ENCODE measurements around the gene JAKMIP3. TPM values are rescaled to one million over a fixed set of nuclear protein-coding genes. Genes with fewer than 3 reads are reported as not detected.

The JAKMIP3 gene
- total and polyA plus RNA-seq, 4 donors, result 1.4 to 7.2 (median 5.3) TPM

DNA sequence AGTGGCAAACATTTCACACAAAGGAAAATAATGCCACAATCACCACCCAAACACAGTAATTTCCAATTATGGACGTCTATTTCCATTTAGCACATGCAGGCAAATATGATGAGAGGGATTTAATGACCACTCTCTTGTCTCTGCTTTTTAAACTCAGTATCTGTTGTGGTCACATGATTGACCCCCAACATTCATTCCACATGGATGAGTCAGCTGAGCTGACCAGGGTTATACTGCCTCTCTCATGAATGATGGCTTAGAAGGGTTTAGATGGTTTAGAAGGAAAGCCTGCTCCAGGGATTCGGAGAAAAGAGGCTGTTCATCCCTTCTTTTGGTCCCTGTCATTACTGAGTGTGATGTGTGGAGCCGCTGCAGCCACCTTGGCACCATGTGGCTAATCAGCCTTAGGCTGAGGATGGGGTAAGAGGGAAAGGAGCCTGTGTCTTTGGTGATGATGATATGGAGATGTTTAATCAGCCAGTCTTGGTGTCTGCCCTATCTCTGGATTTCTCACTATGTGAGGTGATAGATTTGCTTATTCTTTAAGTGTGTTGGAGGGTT lies 38.2 kb upstream of the JAKMIP3 start:
- WGBS (ENCODE audit: insufficient coverage), result 95% methylated on average over 2 of the region's 3 CpGs
- Histone ChIP-seq H3K4me3 (ENCODE audit: low read depth, low read length) (no peak overlapping the region), H3K27me3 (ENCODE audit: control insufficient read depth, insufficient read depth, low read length) (peaks cover 11% of the 10 kb centered on the region)

DNA sequence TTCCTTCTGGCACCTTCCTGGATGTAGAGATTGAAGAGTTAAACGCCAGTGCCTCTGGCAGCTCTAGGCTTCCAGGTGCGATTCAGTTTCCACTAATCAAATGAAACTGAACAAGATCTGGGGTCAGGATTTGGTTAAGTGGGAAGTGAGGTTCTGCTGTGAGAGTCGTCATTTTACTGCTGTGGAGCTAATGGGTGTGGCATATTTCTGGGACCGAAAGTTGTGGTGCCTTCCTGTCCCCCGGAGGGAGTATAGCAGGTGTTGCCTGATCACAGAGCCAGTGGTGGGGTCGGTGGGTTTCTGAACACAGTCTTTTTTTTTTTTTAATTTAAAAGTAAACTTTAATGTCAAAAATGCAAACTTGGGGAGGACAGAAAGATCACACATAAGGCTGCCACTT lies 37.0 kb upstream of the JAKMIP3 start:
- Histone ChIP-seq H3K27ac (ENCODE audit: low read depth, low read length) (no peak overlapping the region), H3K4me1 (ENCODE audit: control insufficient read depth, insufficient read depth, low read length) (peaks cover 1% of the 10 kb centered on the region), H3K9me3 (ENCODE audit: control insufficient read depth, insufficient read depth, low read length) (no peaks in the 10 kb centered on the region), H3K4me3 (ENCODE audit: low read depth, low read length) (no peak overlapping the region), H3K27me3 (ENCODE audit: control insufficient read depth, insufficient read depth, low read length) (peaks cover 5% of the 10 kb centered on the region), H3K36me3 (ENCODE audit: control insufficient read depth, insufficient read depth, low read length) (no peaks in the 10 kb centered on the region)
- no peak for DNase-seq (ENCODE audit: low read depth in 4 of 6, low spot score in 6 of 6)
- 76% methylated on average over 4 of the region's 6 CpGs for WGBS (ENCODE audit: insufficient coverage)

More for the DNA sequence above, 38.2 kb upstream of the JAKMIP3 start:
- H3K9me3 ChIP-seq (ENCODE audit: control insufficient read depth, insufficient read depth, low read length), result no peaks in the 10 kb centered on the region
- H3K4me1 ChIP-seq (ENCODE audit: control insufficient read depth, insufficient read depth, low read length), result peaks cover 11% of the 10 kb centered on the region
- no peak for DNase-seq (ENCODE audit: low read depth in 4 of 6, low spot score in 6 of 6)
- no peaks in the 10 kb centered on the region for H3K36me3 ChIP-seq (ENCODE audit: control insufficient read depth, insufficient read depth, low read length)
- no peak overlapping the region for H3K27ac ChIP-seq (ENCODE audit: low read depth, low read length)

DNA sequence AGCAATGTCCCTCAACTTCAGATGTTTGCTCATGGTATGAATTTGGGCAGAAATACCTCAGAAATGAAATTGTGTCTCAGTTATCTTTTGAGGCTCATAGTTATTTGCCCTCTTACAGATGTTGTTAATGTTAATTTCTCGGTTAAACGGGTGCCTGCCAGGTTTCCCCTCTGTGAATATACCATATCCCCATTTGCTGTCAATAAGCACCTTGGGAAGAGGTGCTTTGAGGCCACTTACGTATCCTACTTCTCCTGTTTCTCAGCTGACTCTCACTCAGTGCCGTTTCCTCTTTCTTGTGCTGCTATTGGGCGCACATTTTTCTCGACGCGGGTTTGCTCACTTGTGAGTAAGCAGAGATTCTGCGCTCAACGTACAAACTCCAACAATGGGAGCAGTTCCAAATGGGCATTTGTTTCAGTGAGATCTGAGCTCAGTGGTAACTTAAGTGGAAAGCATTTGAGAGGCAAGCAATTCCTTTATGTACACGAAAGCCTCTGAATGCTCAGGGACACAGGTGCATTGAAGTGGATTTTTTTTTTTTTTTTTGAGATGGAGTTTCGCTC lies 34.8 kb upstream of the JAKMIP3 start:
- Histone ChIP-seq H3K4me3 (ENCODE audit: low read depth, low read length) (no peak overlapping the region), H3K36me3 (ENCODE audit: control insufficient read depth, insufficient read depth, low read length) (no peaks in the 10 kb centered on the region), H3K4me1 (ENCODE audit: control insufficient read depth, insufficient read depth, low read length) (peaks cover 8% of the 10 kb centered on the region), H3K27me3 (ENCODE audit: control insufficient read depth, insufficient read depth, low read length) (peaks cover 4% of the 10 kb centered on the region), H3K9me3 (ENCODE audit: control insufficient read depth, insufficient read depth, low read length) (no peaks in the 10 kb centered on the region), H3K27ac (ENCODE audit: low read depth, low read length) (no peak overlapping the region)
- 75% methylated on average over 10 of the region's 12 CpGs for WGBS (ENCODE audit: insufficient coverage)
- DNase-seq (ENCODE audit: low read depth in 4 of 6, low spot score in 6 of 6), result peak in 2 of 6 donors; percentile 27 to 58

DNA sequence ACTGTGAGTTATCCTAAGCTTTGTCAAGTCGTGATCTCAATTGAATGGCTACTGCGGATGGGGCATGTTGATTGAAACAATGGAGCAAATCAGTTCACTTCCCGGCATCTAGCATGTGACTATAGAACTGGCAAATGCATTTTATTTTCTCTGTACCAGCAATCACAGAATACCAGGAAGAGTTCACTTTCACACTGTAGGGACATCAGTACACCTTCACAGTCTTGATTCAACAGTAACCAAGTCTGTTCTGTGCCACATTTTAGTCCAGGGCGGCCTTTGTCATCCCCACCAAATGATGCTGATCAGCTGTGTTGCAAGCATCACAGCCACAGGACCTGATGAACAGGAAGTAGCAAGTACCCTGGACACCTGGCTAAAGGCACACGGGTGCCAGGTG lies 32.1 kb upstream of the JAKMIP3 start:
- H3K27ac ChIP-seq (ENCODE audit: low read depth, low read length), result no peak overlapping the region
- 90% methylated on average over 5 of the region's 5 CpGs for WGBS (ENCODE audit: insufficient coverage)
- H3K9me3 ChIP-seq (ENCODE audit: control insufficient read depth, insufficient read depth, low read length), result no peaks in the 10 kb centered on the region
- H3K36me3 ChIP-seq (ENCODE audit: control insufficient read depth, insufficient read depth, low read length), result peaks cover under 1% of the 10 kb centered on the region
- peaks cover 18% of the 10 kb centered on the region for H3K27me3 ChIP-seq (ENCODE audit: control insufficient read depth, insufficient read depth, low read length)
- no peak for DNase-seq (ENCODE audit: low read depth in 4 of 6, low spot score in 6 of 6)
- H3K4me3 ChIP-seq (ENCODE audit: low read depth, low read length), result no peak overlapping the region
- H3K4me1 ChIP-seq (ENCODE audit: control insufficient read depth, insufficient read depth, low read length), result peaks cover 22% of the 10 kb centered on the region

DNA sequence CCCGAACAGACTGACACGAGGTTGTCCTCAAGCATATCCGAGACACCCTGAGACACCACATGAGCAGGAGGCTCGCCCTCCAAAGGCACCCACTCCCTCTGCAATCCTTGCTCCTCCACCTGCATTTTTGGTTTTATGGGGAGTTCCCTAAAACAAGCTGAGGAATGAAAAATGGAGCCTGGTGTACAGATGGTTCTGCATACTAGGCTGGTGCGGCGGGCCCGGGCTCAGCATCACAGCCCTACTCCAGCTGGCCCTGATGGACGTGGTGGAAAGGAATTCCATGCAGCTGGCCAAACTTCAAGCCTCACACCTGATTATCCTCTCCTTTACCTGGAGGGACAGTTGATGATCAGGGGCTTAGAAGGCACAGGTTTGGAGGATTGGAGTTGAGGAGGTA lies 30.3 kb upstream of the JAKMIP3 start:
- H3K27me3 ChIP-seq (ENCODE audit: control insufficient read depth, insufficient read depth, low read length), result peaks cover 18% of the 10 kb centered on the region
- H3K36me3 ChIP-seq (ENCODE audit: control insufficient read depth, insufficient read depth, low read length), result peaks cover 10% of the 10 kb centered on the region
- H3K4me1 ChIP-seq (ENCODE audit: control insufficient read depth, insufficient read depth, low read length), result peaks cover 22% of the 10 kb centered on the region
- H3K27ac ChIP-seq (ENCODE audit: low read depth, low read length), result no peak overlapping the region
- no peaks in the 10 kb centered on the region for H3K9me3 ChIP-seq (ENCODE audit: control insufficient read depth, insufficient read depth, low read length)
- 75% methylated on average over 2 of the region's 8 CpGs for WGBS (ENCODE audit: insufficient coverage)
- H3K4me3 ChIP-seq (ENCODE audit: low read depth, low read length), result no peak overlapping the region
- no peak for DNase-seq (ENCODE audit: low read depth in 4 of 6, low spot score in 6 of 6)

DNA sequence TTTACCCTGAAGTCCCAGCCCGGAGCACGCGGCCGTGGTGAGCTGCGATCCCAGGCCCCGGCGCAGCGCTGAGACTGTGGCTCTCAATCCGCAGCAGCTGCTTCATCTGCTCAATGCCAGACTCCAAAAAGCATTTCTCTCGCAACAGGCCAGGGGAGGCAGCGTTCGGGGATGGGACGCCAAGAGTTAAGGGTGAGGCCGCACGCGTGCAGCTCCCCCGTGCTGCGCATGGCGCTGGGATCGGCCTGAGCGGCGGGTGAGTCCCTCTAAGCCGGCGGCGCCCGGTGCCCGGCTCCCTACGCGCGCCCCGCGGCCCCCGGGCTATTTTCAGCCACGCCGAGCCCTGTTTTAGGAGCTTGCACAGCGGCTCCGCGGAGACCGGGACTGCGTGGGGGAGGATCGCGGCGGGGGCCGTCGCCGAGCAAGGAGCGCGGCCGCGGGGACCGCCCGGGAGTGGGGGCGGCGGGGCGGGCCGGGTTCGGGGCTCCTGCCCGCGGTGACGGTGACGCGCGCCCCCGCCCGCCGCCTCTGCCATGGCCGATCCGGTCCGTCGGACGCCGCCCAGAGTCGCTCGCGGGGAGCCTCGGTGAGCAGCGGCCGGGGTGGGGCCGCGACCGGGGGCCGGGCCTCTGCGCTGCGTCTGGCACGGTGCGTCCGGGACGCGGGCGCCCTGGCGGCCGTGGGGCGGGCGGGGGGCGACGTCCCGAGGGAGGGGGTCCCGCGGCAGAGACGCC lies 29.4 kb upstream of the JAKMIP3 start:
- Histone ChIP-seq H3K4me1 (ENCODE audit: control insufficient read depth, insufficient read depth, low read length) (peaks cover 22% of the 10 kb centered on the region), H3K36me3 (ENCODE audit: control insufficient read depth, insufficient read depth, low read length) (peaks cover 12% of the 10 kb centered on the region), H3K27me3 (ENCODE audit: control insufficient read depth, insufficient read depth, low read length) (peaks cover 18% of the 10 kb centered on the region), H3K9me3 (ENCODE audit: control insufficient read depth, insufficient read depth, low read length) (no peaks in the 10 kb centered on the region), H3K4me3 (ENCODE audit: low read depth, low read length) (peak overlapping the region; percentile 32), H3K27ac (ENCODE audit: low read depth, low read length) (no peak overlapping the region)
- under 1% methylated on average over 100 of the region's 100 CpGs for WGBS (ENCODE audit: insufficient coverage)
- peak in 3 of 6 donors; percentile 15 to 87 (median 74) for DNase-seq (ENCODE audit: low read depth in 4 of 6, low spot score in 6 of 6)

DNA sequence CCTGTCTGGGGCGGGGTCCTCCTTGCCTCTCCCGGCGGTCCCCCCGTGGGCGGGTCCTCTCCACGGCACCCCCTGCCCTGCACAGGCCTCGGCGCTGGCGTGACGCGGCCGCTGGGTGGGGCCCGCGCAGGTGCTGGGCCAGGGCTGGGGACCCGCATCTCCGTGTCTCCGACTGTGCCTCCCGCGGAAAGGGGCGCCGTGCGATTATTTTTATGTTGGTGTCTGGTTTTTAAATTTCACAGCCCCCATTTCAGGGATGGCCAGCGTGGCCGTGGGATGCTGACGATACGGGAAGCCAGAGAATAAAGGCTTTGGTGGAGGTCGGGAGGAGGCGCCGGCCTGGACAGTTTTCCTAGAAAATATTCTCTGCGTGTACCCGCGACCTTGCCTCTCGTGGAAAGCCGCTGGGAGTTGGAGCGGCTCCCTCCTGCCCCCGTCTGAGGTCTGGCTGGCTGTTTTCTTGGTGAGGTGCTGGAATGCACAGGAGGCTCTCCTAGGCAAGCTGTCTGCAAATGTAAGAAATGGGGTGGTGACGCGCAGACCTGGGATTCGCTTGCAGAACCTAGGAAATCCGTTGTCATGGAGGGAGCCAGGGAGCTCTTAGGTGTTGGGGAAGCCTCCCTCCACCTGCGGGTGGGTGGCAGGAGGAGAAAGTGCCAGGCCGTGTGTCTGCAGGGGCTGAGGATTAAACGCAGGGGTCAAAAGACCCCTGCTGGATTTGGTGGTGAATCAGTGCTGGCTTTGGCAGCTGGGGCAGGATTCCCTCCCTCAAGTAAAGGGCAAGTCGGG lies 28.7 kb upstream of the JAKMIP3 start:
- peak in 3 of 6 donors; percentile 11 to 84 (median 54) for DNase-seq (ENCODE audit: low read depth in 4 of 6, low spot score in 6 of 6)
- no peaks in the 10 kb centered on the region for H3K9me3 ChIP-seq (ENCODE audit: control insufficient read depth, insufficient read depth, low read length)
- peaks cover 16% of the 10 kb centered on the region for H3K36me3 ChIP-seq (ENCODE audit: control insufficient read depth, insufficient read depth, low read length)
- H3K4me1 ChIP-seq (ENCODE audit: control insufficient read depth, insufficient read depth, low read length), result peaks cover 22% of the 10 kb centered on the region
- peak overlapping the region; percentile 29 for H3K4me3 ChIP-seq (ENCODE audit: low read depth, low read length)
- H3K27me3 ChIP-seq (ENCODE audit: control insufficient read depth, insufficient read depth, low read length), result peaks cover 18% of the 10 kb centered on the region
- 2% methylated on average over 44 of the region's 44 CpGs for WGBS (ENCODE audit: insufficient coverage)
- no peak overlapping the region for H3K27ac ChIP-seq (ENCODE audit: low read depth, low read length)

DNA sequence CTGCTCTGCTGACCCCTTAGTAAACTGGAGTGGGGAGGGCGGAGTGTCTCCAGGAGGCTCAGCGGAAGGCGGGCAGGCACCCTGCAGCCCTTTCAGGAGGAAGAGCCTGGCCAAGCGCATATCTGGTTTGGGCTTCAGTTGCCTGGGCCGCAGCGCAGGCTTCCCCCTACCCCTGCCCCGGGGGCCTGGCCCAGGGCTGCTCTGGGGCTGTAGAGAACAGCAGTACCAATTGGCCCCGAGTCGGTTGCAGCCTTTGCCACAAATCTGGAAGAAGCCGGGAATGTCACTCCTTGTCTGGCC lies 28.1 kb upstream of the JAKMIP3 start:
- no peak for DNase-seq (ENCODE audit: low read depth in 4 of 6, low spot score in 6 of 6)
- H3K27me3 ChIP-seq (ENCODE audit: control insufficient read depth, insufficient read depth, low read length), result peaks cover 18% of the 10 kb centered on the region
- peak overlapping the region; percentile 29 for H3K4me3 ChIP-seq (ENCODE audit: low read depth, low read length)
- 29% methylated on average over 10 of the region's 10 CpGs for WGBS (ENCODE audit: insufficient coverage)
- peaks cover 16% of the 10 kb centered on the region for H3K36me3 ChIP-seq (ENCODE audit: control insufficient read depth, insufficient read depth, low read length)
- no peaks in the 10 kb centered on the region for H3K9me3 ChIP-seq (ENCODE audit: control insufficient read depth, insufficient read depth, low read length)
- no peak overlapping the region for H3K27ac ChIP-seq (ENCODE audit: low read depth, low read length)
- peaks cover 22% of the 10 kb centered on the region for H3K4me1 ChIP-seq (ENCODE audit: control insufficient read depth, insufficient read depth, low read length)

DNA sequence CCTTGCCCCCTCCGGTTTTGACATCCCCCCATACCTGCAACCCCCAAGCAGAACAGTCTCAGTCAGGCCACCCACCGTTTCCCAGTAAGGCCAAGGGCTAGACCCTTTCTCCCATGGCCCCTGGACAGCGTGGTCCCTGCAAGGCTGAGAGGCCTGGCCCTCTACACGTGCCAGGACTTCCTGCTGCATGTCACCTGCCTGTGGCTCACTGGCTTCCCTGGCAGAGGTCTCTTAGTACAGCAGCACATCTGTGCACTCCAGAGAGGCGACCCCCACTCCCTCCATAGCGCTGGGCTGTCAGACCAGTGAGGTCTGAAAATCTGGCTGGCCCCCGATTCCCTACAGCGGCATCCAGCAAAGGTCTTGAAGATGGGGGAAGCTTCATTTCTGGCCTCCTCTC lies 26.4 kb upstream of the JAKMIP3 start:
- 94% methylated on average over 5 of the region's 8 CpGs for WGBS (ENCODE audit: insufficient coverage)
- H3K27ac ChIP-seq (ENCODE audit: low read depth, low read length), result no peak overlapping the region

More for the DNA sequence above, 26.4 kb upstream of the JAKMIP3 start:
- peaks cover 30% of the 10 kb centered on the region for H3K4me1 ChIP-seq (ENCODE audit: control insufficient read depth, insufficient read depth, low read length)
- H3K4me3 ChIP-seq (ENCODE audit: low read depth, low read length), result no peak overlapping the region
- peaks cover 19% of the 10 kb centered on the region for H3K36me3 ChIP-seq (ENCODE audit: control insufficient read depth, insufficient read depth, low read length)
- no peak for DNase-seq (ENCODE audit: low read depth in 4 of 6, low spot score in 6 of 6)
- H3K27me3 ChIP-seq (ENCODE audit: control insufficient read depth, insufficient read depth, low read length), result peaks cover 18% of the 10 kb centered on the region
- no peaks in the 10 kb centered on the region for H3K9me3 ChIP-seq (ENCODE audit: control insufficient read depth, insufficient read depth, low read length)

Data from spinal cord (tissue), 10 donors.